ENCODE data around the gene FTCDNL1. TPM values are rescaled to one million over a fixed set of nuclear protein-coding genes. Genes with fewer than 3 reads are reported as not detected.

FTCDNL1 gene
- total RNA-seq, 1 donor from 2014 or later, result 1.5 TPM

DNA sequence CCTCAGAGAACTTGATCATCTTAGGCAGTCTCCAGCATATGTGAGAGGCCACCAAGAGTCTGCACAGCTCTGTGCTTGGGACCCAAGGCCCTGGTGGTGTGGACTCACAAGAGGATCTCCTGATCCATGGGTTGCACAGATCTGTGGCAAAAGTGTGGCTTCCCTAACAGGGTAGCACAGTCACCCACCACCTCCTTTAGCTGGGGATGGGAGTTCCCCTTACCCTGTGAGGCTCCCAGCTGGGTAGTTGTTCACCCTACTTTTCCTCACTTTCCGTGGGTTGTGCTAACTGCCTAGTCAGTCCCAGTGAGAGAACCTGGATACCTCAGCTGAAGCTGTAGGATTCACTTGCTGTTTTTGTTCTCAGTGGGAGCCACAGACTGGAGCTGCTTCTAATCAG, 123.7 kb downstream of the FTCDNL1 start:
- DNase-seq (no peak), ATAC-seq (ENCODE audit: low read depth) (no peak)
- no peaks in the 10 kb centered on the region for H3K4me1 Mint-ChIP-seq
- H3K4me3 Mint-ChIP-seq, result no peak overlapping the region
- H3K27ac Mint-ChIP-seq, result no peak overlapping the region
- H3K27me3 Mint-ChIP-seq, result peaks cover 28% of the 10 kb centered on the region
- ChIA-PET CTCF (interaction anchor here (0.9 kb wide), 1 partner anchor 13 kb away, joined by 3 read pairs; no protein-coding TSS in a partner anchor), POLR2A (no interaction called here)
- peaks cover 2% of the 10 kb centered on the region for H3K9me3 Mint-ChIP-seq
- intact Hi-C loops (cut with micrococcal nuclease), result no loop called here
- TF ChIP-seq, protein P1, sequence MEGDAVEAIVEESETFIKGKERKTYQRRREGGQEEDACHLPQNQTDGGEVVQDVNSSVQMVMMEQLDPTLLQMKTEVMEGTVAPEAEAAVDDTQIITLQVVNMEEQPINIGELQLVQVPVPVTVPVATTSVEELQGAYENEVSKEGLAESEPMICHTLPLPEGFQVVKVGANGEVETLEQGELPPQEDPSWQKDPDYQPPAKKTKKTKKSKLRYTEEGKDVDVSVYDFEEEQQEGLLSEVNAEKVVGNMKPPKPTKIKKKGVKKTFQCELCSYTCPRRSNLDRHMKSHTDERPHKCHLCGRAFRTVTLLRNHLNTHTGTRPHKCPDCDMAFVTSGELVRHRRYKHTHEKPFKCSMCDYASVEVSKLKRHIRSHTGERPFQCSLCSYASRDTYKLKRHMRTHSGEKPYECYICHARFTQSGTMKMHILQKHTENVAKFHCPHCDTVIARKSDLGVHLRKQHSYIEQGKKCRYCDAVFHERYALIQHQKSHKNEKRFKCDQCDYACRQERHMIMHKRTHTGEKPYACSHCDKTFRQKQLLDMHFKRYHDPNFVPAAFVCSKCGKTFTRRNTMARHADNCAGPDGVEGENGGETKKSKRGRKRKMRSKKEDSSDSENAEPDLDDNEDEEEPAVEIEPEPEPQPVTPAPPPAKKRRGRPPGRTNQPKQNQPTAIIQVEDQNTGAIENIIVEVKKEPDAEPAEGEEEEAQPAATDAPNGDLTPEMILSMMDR (IDR thresholded peaks at IDR 0.05), result no peak
- H3K36me3 Mint-ChIP-seq (ENCODE audit: low read depth), result no peaks in the 10 kb centered on the region

GRCh38 chr2:199718074-199718473, 132.9 kb downstream of the FTCDNL1 start:
- Mint-ChIP-seq H3K9me3 (no peaks in the 10 kb centered on the region), H3K4me3 (no peak overlapping the region), H3K27ac (no peak overlapping the region), H3K4me1 (no peaks in the 10 kb centered on the region), H3K36me3 (ENCODE audit: low read depth) (no peaks in the 10 kb centered on the region), H3K27me3 (no peaks in the 10 kb centered on the region)
- DNase-seq, result no peak
- POLR2A ChIA-PET, result no interaction called here
- CTCF ChIA-PET, result no interaction called here
- ATAC-seq (ENCODE audit: low read depth), result no peak
- intact Hi-C loops (cut with micrococcal nuclease), result no loop called here
- TF ChIP-seq, protein P1 (IDR thresholded peaks at IDR 0.05), result no peak

DNA sequence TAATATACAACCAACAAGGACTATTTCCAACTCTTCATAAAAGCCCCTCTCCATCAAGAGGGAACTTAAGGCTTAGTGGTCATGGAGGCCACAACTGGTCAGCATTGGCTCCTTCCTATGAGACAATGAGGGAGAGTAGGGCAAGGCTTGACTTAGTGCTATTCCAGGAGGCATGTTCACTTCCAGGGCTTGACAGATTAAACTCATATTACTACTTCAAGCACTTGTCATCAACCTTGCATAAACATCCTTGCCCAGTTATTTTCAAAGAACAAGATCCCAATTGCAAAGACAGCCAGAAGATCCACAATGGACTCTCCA, 133.4 kb downstream of the FTCDNL1 start:
- POLR2A ChIA-PET, result no interaction called here
- Mint-ChIP-seq H3K4me3 (no peak overlapping the region), H3K4me1 (no peaks in the 10 kb centered on the region), H3K36me3 (ENCODE audit: low read depth) (no peaks in the 10 kb centered on the region), H3K27me3 (peaks cover 3% of the 10 kb centered on the region), H3K9me3 (no peaks in the 10 kb centered on the region), H3K27ac (no peak overlapping the region)
- TF ChIP-seq, protein P1 (IDR thresholded peaks at IDR 0.05), result no peak
- CTCF ChIA-PET, result no interaction called here
- ATAC-seq (ENCODE audit: low read depth) (no peak), DNase-seq (no peak)
- intact Hi-C loops (cut with micrococcal nuclease), result no loop called here

- Mint-ChIP-seq H3K4me3 (no peak overlapping the region), H3K36me3 (ENCODE audit: low read depth) (no peaks in the 10 kb centered on the region), H3K27me3 (peaks cover 3% of the 10 kb centered on the region), H3K27ac (no peak overlapping the region), H3K9me3 (no peaks in the 10 kb centered on the region), H3K4me1 (no peaks in the 10 kb centered on the region)
- ChIA-PET CTCF (no interaction called here), POLR2A (no interaction called here)
- intact Hi-C loops (cut with micrococcal nuclease), result no loop called here
- TF ChIP-seq, protein P1 (IDR thresholded peaks at IDR 0.05), result no peak
- ATAC-seq (ENCODE audit: low read depth) (no peak), DNase-seq (no peak)
These were observed 134.0 kb downstream of the FTCDNL1 start for GRCh38 chr2:199716807-199717586.

GRCh38 chr2:199713746-199714145, 137.2 kb downstream of the FTCDNL1 start:
- H3K36me3 Mint-ChIP-seq (ENCODE audit: low read depth), result no peaks in the 10 kb centered on the region
- H3K9me3 Mint-ChIP-seq, result no peaks in the 10 kb centered on the region
- POLR2A ChIA-PET, result no interaction called here
- CTCF ChIA-PET, result no interaction called here
- peaks cover 9% of the 10 kb centered on the region for H3K27me3 Mint-ChIP-seq
- intact Hi-C loops (cut with micrococcal nuclease), result no loop called here
- no peak overlapping the region for H3K27ac Mint-ChIP-seq
- TF ChIP-seq, protein P1 (IDR thresholded peaks at IDR 0.05), result no peak
- ATAC-seq (ENCODE audit: low read depth), result no peak
- no peak overlapping the region for H3K4me3 Mint-ChIP-seq
- no peaks in the 10 kb centered on the region for H3K4me1 Mint-ChIP-seq
- DNase-seq, result no peak
